HFFc6 (cell line): Measurements from ENCODE around the gene SMIM43. TPM values are rescaled to one million over a fixed set of nuclear protein-coding genes. Genes with fewer than 3 reads are reported as not detected.
A peak's percentile ranks its signal among the peaks of the same experiment; 100 is the strongest.

ENCODE experiments used
- DNase-seq: peaks from one replicate; pipeline ENCODE4 v3.0.0-alpha.2; 2018
- H3K27ac Mint-ChIP-seq: 2 replicates; pipeline ENCODE4 v1.8.0; 2020; ENCODE audit warnings: mild to moderate bottlenecking, mixed read lengths
- H3K27me3 Mint-ChIP-seq: 2 replicates; pipeline ENCODE4 v1.8.0; 2021; ENCODE audit warnings: mild to moderate bottlenecking, moderate library complexity, mixed read lengths; ENCODE audit not compliant: insufficient read depth
- H3K36me3 Mint-ChIP-seq: 2 replicates; pipeline ENCODE4 v1.8.0; 2021; ENCODE audit warnings: low read depth, mixed read lengths
- H3K4me1 Mint-ChIP-seq: 2 replicates; pipeline ENCODE4 v1.8.0; 2020; ENCODE audit warnings: low read depth, mixed read lengths
- H3K4me3 Mint-ChIP-seq: 2 replicates; pipeline ENCODE4 v1.8.0; 2020; ENCODE audit warnings: mild to moderate bottlenecking, moderate library complexity, mixed read lengths
- H3K9me3 Mint-ChIP-seq: 2 replicates; pipeline ENCODE4 v1.8.0; 2020; ENCODE audit warnings: mild to moderate bottlenecking, mixed read lengths
- CTCF ChIP-seq: fragments of 200-600 bp; sonication (generic); IDR thresholded peaks from 2 replicates; pipeline ENCODE4 v1.5.0; 2021; ENCODE audit warnings: antibody characterized with exemption, mild to moderate bottlenecking
- total RNA-seq, 6 experiments: library from RNA; stranded (reverse); fragmentation: NEBNext Ultra II Directional; extraction: Animal tissue kit (Norgen Biotek cat#: 25700); gene quantifications; 2 replicates in 1 of 6; 3 replicates in 5 of 6; pipeline ENCODE4 v1.2.3, GENCODE V29; 2021

SMIM43 gene
- total RNA-seq, 6 experiments from 2014 or later, result 0.35 to 2.2 (median 1.5) TPM

- Mint-ChIP-seq H3K27me3 (peaks cover 1% of the 10 kb centered on the region; the same call in 1 of the 2 replicates), H3K9me3 (no peaks in the 10 kb centered on the region), H3K4me1 (peaks cover 39% of the 10 kb centered on the region), H3K36me3 (no peaks in the 10 kb centered on the region), H3K27ac (no peak overlapping the region), H3K4me3 (no peak overlapping the region)
- TF ChIP-seq CTCF, result no peak
- DNase-seq, result no peak
Observed at GRCh38 chr4:121773883-121774282, 8.9 kb upstream of the SMIM43 start.

GRCh38 chr4:121771869-121772268, 6.9 kb upstream of the SMIM43 start:
- no peak for DNase-seq
- no peak for TF ChIP-seq CTCF
- H3K36me3 Mint-ChIP-seq, result no peaks in the 10 kb centered on the region
- H3K4me3 Mint-ChIP-seq, result no peak overlapping the region
- H3K4me1 Mint-ChIP-seq, result peaks cover 22% of the 10 kb centered on the region
- H3K9me3 Mint-ChIP-seq, result no peaks in the 10 kb centered on the region
- H3K27ac Mint-ChIP-seq, result no peak overlapping the region
- H3K27me3 Mint-ChIP-seq, result peaks cover 1% of the 10 kb centered on the region; the same call in 1 of the 2 replicates

- Mint-ChIP-seq H3K27me3 (peaks cover 5% of the 10 kb centered on the region; the same call in 1 of the 2 replicates), H3K27ac (no peak overlapping the region), H3K36me3 (no peaks in the 10 kb centered on the region), H3K9me3 (no peaks in the 10 kb centered on the region), H3K4me3 (no peak overlapping the region), H3K4me1 (peaks cover 20% of the 10 kb centered on the region)
- DNase-seq, result no peak
- no peak for TF ChIP-seq CTCF
Observed at GRCh38 chr4:121769341-121769740, 4.4 kb upstream of the SMIM43 start.

GRCh38 chr4:121767166-121767565, 2.2 kb upstream of the SMIM43 start:
- TF ChIP-seq CTCF, result no peak
- Mint-ChIP-seq H3K4me1 (peaks cover 20% of the 10 kb centered on the region), H3K36me3 (no peaks in the 10 kb centered on the region), H3K27me3 (peaks cover 5% of the 10 kb centered on the region), H3K9me3 (no peaks in the 10 kb centered on the region), H3K4me3 (no peak overlapping the region), H3K27ac (no peak overlapping the region)
- no peak for DNase-seq

GRCh38 chr4:121765971-121766538, 1.1 kb upstream of the SMIM43 start:
- H3K4me1 Mint-ChIP-seq, result peaks cover 20% of the 10 kb centered on the region
- peaks cover 5% of the 10 kb centered on the region for H3K27me3 Mint-ChIP-seq
- no peaks in the 10 kb centered on the region for H3K36me3 Mint-ChIP-seq
- H3K9me3 Mint-ChIP-seq, result no peaks in the 10 kb centered on the region
- no peak overlapping the region for H3K27ac Mint-ChIP-seq
- no peak overlapping the region for H3K4me3 Mint-ChIP-seq
- DNase-seq, result no peak
- no peak for TF ChIP-seq CTCF

GRCh38 chr4:121765368-121765705, 373 bp upstream of the SMIM43 start:
- Mint-ChIP-seq H3K27me3 (peaks cover 5% of the 10 kb centered on the region), H3K4me3 (peak overlapping the region; percentile 86), H3K27ac (no peak overlapping the region), H3K9me3 (no peaks in the 10 kb centered on the region), H3K4me1 (peaks cover 20% of the 10 kb centered on the region), H3K36me3 (no peaks in the 10 kb centered on the region)
- no peak for TF ChIP-seq CTCF
- no peak for DNase-seq
